NCI-H345 treated with DMSO at 0.1 percent for 48 hours (cell line): ENCODE data around the gene PRPF39.
A peak's percentile ranks its signal among the peaks of the same experiment; 100 is the strongest.
"Not testable (repeated sequence)": the region's sequence is repeated elsewhere in the genome, so short reads cannot be mapped to it uniquely, and the experiment has no call there.

Source experiments
- DNase-seq: peaks from one replicate; lab custom pipeline; 2025; ENCODE audit not compliant: unreplicated experiment; lab: John Stamatoyannopoulos, UW

PRPF39 gene

GRCh38 chr14:45080416-45080968 is 3.4 kb upstream of the PRPF39 start:
- DNase-seq: not testable (repeated sequence)

- DNase-seq: not testable (repeated sequence)
Measured at GRCh38 chr14:45081096-45081495, 2.8 kb upstream of the PRPF39 start.

- no peak for DNase-seq
Measured at GRCh38 chr14:45082420-45082819, 1.5 kb upstream of the PRPF39 start.

GRCh38 chr14:45083617-45083975 is 320 bp upstream of the PRPF39 start:
- DNase-seq: no peak

- DNase-seq: no peak
Measured at GRCh38 chr14:45084946-45085346, 1.0 kb downstream of the PRPF39 start.

GRCh38 chr14:45089813-45090212 is 5.9 kb downstream of the PRPF39 start:
- DNase-seq: no peak

GRCh38 chr14:45091710-45092109 is 7.8 kb downstream of the PRPF39 start:
- DNase-seq: no peak

GRCh38 chr14:45094275-45094674 is 10.4 kb downstream of the PRPF39 start:
- DNase-seq: no peak

GRCh38 chr14:45095143-45095542 is 11.2 kb downstream of the PRPF39 start:
- no peak for DNase-seq

GRCh38 chr14:45096218-45096617 is 12.3 kb downstream of the PRPF39 start:
- no peak for DNase-seq

- DNase-seq: no peak
Measured at GRCh38 chr14:45103806-45104205, 19.9 kb downstream of the PRPF39 start.

- no peak for DNase-seq
Measured at GRCh38 chr14:45104561-45104960, 20.6 kb downstream of the PRPF39 start.

- DNase-seq: no peak
Measured at GRCh38 chr14:45112896-45113781, 29.2 kb downstream of the PRPF39 start.

GRCh38 chr14:45114327-45114726 is 30.4 kb downstream of the PRPF39 start:
- DNase-seq: no peak

- DNase-seq: no peak
Measured at GRCh38 chr14:45118594-45118993, 34.7 kb downstream of the PRPF39 start.

- DNase-seq: no peak
Measured at GRCh38 chr14:45120096-45120495, 36.2 kb downstream of the PRPF39 start.

GRCh38 chr14:45123271-45123670 is 39.4 kb downstream of the PRPF39 start:
- DNase-seq: no peak

- DNase-seq: no peak
Measured at GRCh38 chr14:45125754-45126153, 41.8 kb downstream of the PRPF39 start.

GRCh38 chr14:45128963-45129629 is 45.2 kb downstream of the PRPF39 start:
- DNase-seq: no peak

- peak; percentile 17 for DNase-seq
Measured at GRCh38 chr14:45133683-45134050, 49.8 kb downstream of the PRPF39 start.

- peak; percentile 97 for DNase-seq
Measured at GRCh38 chr14:45134051-45134958, 50.4 kb downstream of the PRPF39 start, which contains the start of gene FKBP3. TSS of gene FKBP3 (minus strand) at chr14:45134481. CDS start at chr14:45134456, 25 bp downstream.
